NCI-H2227 (cell line): ENCODE data around the gene VPS13C.
"Not testable (repeated sequence)": the region's sequence is repeated elsewhere in the genome, so short reads cannot be mapped to it uniquely, and the experiment has no call there.

Source experiments
- DNase-seq: peaks from one replicate; lab custom pipeline; 2025; ENCODE audit not compliant: unreplicated experiment; lab: John Stamatoyannopoulos, UW

The VPS13C gene

DNA sequence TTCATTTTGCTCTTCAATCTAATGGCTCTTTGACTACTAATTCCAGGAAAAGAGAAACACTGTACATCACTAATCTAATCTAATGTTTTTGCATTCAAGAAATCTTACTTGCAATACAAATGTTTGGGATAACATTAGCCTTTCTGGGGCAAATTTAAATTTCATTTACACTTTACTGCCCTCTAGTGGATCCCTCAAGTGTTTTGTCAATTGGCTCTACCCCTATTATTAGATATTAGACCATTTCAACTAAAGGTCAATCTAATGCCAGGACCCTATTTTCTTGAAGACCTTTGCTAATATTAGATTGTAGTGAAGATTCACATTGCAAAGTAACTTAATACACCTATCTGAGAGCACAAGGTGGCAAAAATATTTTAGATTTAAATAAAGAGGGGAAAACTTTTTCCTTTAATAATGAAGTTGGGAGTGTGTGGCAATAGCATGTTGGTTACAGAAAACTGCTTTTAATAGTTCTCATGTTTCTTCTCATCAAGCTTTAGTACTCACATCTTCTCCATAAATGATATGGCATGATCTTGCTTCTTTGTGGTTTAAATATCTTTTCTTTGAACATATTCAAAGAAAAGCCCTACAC lies 11.6 kb upstream of the VPS13C start:
- peak; percentile 30 for DNase-seq

DNA sequence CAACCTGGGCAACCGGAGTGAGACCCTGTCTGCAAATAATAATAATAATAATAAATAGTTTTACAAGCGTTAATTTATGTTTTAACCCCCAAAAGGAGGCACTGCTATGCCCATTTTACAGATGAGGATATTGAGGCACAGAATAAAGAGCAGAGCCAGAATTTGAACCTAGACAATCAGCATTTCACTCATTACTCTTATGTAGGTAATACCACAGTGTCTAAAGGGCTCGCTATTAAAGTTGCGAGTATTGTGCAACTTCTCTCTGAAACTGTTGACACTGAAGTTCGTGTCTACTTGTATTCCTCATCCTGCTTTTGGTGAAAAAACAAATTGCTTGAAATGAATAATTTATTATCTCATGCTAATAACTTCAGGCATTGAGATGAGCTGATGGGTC lies 9.3 kb upstream of the VPS13C start:
- no peak for DNase-seq

DNA sequence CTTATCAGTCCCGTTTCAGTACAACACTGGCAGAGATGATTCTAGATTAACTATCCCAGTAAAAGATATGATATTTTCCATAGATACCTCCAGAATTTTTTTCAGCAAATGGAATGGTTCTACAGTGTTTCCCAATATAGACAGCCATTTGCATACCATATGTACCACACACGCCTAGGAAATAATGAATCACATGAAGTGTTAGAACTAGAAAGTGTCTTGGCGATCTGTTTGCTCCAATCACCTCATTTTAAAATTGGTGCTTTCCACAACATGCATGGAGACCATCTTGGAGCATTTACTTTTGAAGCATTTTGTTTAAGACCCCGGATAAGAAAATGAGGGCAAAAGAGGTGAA lies 8.5 kb upstream of the VPS13C start:
- no peak for DNase-seq

DNA sequence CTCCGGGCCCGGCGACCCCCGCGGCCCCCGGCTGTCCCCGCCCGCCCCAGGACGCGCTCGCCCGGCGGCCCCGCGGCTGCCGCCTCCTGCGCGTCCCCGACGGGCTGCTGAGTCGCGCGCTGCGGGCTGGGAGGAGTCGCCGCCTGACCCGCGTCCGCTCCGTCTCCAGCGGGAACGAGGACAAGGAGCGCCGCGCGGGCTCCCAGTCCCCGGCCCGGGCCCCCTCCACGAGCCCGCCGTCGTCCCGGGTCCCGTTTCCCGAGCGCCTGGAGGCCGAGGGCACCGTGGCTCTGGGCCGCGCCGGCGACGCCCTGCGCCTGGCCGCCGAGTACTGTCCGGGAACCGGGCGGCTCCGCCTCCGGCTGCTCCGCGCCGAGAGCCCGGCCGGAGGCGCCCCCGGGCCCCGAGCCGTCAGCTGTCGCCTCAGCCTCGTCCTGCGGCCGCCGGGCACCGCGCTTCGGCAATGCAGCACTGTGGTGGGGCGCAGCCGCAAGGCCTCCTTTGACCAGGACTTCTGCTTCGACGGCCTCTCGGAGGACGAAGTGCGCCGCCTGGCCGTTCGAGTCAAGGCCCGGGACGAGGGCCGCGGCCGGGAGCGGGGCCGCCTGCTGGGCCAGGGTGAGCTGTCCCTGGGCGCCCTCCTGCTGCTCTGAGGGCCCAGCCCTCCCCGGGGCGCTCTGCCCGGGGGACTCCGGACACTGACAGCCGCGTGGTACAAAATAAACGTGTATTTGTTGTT lies 8.0 kb upstream of the VPS13C start:
- DNase-seq = peak; percentile 59

DNA sequence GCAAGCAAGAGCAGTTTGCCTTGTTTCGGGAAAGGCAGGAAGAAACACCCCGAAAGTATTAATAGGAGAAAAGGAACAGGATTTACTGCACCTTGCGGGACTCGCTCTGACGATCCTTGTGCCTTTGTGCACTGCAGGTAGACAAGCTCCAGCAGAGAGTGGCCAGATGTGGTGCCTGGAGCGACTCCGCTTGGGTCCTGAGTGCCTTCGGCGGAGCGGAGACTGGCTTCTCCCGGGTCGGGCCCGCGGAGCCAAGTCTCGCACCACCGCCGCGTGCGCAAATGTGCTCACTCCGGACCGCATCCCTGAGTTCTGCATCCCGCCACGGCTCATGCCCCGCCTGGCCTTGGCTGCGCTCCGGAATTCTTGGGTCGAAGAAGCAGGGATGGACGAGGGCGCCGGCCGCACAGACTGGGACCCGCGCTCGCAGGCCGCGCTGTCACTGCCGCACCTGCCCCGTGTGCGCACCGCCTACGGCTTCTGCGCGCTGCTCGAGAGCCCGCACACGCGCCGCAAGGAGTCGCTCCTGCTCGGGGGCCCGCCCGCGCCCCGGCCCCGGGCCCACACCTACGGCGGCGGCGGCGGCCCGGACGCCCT lies 7.3 kb upstream of the VPS13C start:
- peak; percentile 59 for DNase-seq

DNA sequence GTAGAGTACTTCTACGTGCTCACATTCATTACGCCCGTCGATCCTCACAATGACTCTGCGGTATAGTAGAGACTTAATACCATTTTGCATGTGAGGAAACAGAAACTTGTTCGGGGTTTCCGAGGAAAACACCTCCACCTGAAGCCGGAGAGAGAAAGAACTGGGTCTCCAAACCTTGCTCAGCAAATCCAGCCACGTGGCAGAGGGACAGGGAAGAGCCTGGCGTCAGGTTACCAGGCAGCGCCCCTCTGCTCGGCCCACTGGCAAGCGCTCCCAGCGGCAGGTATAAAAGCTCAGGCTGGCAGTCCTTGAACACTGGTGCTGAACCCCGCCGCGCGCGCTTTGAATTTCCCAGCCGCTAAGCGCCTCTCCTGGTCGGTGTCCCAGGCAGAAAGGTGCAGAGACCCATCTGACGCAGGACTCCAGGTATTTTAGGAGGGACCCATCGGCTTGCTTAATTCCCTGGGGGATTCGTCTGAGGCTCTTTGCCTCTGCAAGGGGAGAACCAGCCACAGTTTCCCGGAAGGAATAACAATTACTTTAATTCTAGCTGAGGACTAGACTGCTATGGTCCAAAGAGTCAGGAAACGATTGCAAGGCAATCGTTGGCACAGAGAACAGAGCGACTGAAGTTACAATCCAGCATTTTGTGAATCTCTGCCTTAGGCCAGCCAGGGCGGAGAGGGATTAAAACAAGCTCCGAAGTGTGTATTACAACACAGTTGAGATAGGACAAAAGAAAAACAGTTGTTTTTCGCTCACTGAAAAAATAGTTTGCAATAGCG lies 6.6 kb upstream of the VPS13C start, which contains the start of gene C2CD4A:
TSS of gene C2CD4A (plus strand) at position 315 of the 785 bp plus-strand sequence. CDS start 637 bp downstream, outside the sequence.
- peak; percentile 78 for DNase-seq

DNA sequence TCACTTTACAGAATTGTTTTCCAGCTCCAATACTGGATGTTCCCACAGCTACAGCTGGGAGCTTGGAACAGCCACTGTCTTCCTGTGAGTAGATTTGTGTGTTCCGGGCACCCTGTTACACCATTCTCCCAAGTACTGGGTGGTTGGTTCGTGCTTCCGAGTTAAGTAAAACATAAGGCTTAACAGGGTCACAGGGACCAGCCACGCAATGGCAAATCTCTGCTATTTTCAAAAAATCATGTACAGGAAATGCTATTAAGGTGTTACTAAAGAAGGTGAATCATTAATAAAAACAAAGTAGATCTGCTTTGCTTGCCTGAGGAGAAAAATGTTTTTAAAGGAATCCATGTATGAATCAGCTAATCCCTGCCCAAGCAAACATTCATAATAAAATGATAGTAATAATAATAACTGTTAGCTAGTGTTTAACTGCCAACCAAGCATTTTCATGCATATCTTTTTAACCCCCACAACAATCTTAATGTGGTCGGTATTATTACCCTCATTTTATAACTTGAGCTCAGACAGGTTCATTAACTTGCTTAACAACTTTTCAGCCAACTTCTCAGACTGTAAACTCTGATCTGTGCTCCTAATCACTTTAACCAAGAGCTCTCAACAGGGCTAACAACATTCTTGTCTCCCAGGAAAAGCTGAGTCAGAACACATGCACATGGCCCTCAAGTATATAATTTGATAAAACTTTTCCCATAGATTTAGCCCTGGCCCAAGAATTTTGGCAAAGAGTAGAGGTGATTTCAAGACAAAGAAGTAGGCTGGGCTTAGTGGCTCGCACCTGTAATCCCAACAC lies 3.8 kb upstream of the VPS13C start:
- DNase-seq = no peak

DNA sequence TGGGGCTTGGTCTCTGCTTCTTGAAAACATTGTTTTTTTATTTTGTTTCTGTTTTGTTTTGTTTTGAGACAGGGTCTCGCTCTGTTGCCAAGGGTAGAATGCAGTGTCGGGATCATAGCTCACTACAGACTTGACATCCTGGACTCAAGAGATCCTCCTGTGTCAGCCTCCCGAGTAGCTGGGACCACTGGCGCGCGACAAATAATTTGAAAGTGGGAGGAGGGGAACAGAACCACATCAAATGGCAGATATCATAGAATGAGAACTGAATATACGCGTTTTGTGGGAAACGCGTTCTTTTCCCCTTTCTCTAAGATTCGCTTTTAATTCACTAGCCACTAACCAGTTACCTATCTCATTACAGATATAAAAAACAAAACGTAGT lies 641 bp upstream of the VPS13C start:
- DNase-seq = peak; percentile 41

DNA sequence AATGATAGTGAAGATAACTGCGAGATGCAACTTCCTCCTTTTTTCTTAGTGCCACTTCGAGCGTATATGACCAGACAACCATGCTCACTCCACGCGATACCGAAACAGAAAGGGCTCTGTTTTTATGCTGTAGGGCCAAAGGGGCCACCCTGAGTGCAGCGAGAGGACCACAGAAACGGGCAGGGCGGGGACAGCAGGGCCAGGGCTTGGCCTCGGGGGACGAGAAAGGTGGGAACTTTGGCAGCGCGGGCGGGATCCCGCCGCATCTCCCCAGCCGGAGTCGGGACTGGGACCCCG lies 483 bp downstream of the VPS13C start:
- DNase-seq = peak; percentile 53

DNA sequence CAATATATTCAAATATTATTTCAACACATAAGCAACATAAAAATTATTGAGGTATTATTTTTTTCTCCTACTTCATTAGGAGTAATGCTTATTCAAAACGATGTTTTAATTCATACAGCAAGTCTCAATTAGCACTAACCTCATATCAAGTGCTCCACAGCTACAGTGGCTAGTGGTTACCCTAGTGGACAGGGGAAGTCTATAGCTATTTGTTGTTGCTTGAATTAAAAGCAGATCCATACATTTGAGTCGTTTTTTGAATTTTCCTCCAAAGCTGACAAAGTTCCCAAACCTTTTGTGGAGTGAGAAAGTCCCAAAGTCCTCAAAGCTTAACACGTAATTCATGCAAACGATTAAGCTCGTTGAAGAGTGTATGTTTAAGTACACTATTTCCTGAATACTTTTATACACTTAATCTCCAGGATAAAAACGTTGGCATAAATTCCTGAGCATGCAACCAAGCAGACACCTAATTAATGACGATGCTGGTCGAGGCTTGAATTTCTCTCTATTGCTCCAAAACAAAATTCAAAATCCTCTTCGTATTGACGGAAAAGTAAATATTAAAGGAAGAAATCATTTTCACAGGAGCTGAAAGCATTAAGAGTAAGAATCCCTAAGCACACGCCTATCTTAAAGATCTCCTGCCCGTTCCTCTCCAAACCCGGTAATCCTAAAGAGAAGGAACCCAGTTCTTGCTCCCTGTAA lies 985 bp downstream of the VPS13C start:
- peak; percentile 1 for DNase-seq

DNA sequence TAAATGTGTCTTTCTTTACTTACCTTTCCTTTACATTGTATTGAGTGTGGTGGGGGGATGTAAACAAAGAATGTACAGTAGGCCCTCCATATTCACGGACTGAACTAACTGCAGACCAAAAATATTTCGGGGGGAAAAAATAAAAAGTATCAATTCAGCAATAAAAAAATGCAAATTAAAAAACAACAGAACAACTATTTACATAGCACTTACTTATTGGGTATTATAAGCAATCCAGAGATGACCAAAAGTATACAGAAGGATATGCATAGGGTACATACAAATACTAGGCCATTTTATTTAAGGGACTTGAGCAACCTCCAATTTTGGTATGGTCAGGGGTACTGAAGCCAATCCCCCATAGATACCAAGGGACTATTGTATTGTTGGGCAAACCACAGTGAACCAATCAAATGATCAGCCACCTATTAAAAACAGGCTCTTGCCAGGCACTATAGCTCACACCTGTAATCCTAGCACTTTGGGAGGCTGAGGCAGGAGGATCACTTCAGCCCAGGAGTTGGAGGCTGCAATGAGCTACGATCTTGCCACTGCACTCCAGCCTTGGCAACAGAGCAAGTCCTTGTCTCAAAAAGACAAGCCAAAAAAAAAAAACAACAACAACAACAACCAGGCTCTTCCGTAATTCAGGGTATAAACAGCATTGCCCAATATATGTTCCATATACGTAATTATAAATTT lies 1.8 kb downstream of the VPS13C start:
- DNase-seq = no peak

DNA sequence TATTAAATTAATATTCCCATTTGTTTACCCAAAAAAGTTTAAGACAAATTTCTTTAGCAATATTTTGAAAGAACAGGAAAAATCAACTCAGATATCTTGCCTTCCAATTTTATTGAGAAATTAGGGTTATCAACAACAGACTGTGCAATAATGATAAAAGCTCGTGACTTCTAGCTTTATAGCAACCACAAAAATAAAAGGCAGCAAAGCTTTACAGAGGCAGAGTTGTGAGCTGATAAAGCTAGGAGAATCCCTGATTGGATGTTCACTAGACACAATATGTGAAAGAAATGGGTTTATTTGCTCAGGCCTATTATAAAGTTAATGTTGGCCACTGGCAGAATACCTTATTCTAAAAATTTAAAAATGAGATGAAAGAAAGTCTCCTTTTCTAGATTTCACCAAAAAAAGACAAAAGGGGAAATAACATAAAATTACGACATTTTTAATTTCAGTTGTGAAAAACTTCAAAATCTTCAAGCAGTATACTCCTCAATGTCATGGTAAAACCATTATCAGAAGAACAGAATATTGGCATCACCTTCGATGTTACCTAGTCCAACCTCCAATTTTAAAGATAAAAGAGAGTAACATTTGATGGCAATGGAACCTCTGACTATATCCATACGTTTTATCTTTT lies 2.8 kb downstream of the VPS13C start:
- DNase-seq = no peak

DNA sequence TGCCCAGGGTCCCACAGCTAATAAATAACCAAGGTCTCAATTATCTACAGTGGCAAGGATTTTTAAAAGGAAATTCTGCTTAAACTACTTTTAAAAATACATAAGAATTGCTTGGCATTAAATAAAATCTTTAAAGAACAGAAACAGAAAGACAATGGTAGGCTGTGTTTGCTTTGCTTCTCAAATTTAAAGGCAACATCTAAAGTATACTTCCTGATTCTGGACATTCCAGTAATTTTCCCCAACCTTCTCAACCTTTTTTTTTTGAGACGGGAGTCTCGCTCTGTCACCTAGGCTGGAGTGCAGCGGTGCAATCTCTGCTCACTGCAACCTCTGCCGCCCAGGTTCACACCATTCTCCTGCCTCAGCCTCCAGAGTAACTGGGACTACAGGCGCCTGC lies 5.3 kb downstream of the VPS13C start:
- no peak for DNase-seq

DNA sequence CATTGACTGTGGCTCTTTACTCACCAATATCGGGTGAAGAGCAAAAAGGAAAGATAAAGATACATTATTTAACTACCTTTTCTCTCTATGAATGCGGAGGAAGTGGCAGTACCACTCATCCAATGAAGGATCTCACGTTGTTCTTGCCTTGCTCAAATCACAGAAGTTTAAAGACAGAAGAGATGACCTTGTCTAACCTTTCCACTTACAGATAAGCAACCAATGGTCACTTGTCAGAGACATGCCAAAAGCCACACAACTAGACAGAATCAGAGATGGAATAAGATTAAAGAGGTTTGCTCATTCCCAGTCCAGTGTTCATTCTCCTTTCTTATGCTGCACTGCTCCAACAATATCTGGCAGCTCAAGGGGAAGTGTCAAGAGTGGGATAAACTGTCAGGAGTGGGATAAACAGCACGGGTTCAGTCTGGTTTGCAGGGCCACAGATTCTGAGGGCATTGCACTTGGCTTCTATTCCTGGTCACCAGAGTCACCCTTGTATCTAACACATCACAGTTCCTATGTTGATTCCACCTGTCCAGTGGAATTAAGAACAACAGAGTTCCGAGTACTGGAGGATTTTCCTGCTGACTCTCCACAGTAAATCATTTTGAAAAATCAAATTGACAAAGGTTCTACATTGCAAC lies 6.7 kb downstream of the VPS13C start:
- DNase-seq = no peak

DNA sequence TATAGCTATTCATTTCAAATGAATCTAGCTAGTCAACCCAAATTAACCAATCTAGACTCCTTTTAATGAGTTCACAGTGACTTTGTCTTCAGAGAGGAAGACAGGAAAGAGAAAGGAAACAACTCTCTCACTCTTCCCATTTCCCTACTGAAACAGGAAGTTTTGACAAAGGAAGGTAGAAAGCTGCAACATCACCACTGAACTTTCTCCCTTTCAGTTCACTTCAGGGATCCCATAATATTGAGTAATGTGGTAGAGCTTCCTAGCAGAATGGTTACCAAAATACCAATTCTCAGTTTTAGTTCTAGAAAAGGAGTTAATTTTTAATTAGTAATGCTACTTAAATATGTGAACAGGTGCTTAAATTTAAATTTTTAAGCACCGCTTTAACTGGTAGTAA lies 7.5 kb downstream of the VPS13C start:
- no peak for DNase-seq

DNA sequence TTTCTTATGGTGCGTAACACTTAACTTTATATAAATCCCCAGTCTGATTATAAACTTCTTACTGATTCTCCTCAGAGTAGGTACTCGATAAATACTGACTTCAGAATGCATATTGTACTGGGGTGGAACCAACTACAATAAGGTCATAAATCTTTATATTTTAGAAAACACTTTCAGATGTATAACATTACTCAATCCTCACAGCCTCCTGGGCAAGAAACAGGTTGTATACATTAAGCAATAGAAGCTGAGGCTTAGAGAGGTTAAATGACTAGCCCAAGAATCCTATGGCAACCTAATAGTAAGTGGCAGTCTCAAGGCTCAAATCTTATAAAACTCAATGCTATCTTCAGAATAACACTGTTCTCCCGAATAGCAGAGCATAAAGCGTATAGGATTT lies 9.1 kb downstream of the VPS13C start:
- no peak for DNase-seq

DNA sequence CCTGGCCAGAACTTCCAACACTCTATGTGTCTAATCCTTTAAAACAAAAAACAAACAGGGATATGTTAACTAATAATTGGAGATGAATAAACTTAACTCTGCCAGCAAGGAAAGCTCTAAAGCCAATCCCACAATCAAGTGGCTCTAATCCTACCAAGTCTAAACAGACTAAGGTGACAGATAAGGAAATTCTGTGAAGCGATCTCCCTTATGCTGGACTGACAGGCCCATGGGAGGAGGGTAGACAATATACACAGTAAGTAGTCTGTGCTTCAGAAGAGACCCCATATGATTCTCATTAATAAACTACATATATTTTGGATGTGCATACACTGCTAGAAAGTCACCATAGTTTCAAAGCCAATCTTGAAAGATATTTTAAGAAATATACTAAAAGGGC lies 10.1 kb downstream of the VPS13C start:
- no peak for DNase-seq

DNA sequence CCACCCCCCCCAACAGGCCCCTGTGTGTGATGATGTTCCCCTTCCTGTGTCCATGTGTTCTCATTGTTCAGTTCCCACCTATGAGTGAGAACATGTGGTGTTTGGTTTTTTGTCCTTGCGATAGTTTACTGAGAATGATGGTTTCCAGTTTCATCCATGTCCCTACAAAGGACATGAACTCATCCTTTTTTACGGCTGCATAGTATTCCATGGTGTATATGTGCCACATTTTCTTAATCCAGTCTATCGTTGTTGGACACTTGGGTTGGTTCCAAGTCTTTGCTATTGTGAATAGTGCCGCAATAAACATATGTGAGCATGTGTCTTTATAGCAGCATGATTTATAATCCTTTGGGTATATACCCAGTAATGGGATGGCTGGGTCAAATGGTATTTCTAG lies 12.0 kb downstream of the VPS13C start:
- DNase-seq = not testable (repeated sequence)

DNA sequence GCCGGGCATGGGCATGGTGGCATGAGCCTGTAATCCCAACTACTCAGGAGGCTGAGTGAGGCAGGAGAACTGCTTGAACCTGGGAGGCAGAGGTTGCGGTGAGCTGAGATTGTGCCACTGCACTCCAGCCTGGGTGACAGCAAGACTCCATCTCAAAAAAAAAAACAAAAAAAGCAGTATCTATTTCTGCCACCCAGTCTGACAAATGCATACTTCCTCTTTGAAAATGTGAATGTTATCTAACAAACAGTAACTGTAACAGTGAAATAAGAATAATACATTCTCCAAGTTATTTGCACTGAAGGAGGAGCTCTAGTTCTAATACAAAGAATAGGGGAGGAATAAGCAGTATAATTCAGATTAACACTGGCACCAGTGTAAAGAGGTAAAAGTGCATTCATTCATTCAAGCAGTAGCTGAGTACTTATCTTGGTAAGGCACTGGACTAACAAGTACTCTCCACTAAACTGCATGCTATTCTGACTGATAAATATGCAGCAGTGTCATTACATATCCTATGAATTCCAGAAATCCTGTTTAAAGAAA lies 12.9 kb downstream of the VPS13C start:
- DNase-seq = no peak
